Neural progenitor cell (in vitro differentiated cells): ENCODE results near the gene MYLK. TPM values are rescaled to one million over a fixed set of nuclear protein-coding genes. Genes with fewer than 3 reads are reported as not detected.

Source experiments
- DNase-seq: peaks from one replicate; pipeline ENCODE4 v3.0.0-alpha.2; 2016; ENCODE audit warnings: low spot score
- H2AFZ ChIP-seq: fragments of 200-600 bp; sonication (generic); replicated peaks from 2 replicates; pipeline ENCODE4 v1.6.1; 2016; ENCODE audit warnings: antibody characterized with exemption
- H3F3A ChIP-seq: fragments of 200-600 bp; sonication (generic); 2 replicates; pipeline ENCODE4 v1.6.1; 2016; ENCODE audit warnings: antibody characterized with exemption, low read depth
- H3K27ac ChIP-seq: fragments of 200-600 bp; sonication (generic); 2 replicates; pipeline ENCODE4 v1.5.1; 2016; ENCODE audit warnings: mild to moderate bottlenecking
- H3K27me3 ChIP-seq: fragments of 200-600 bp; sonication (generic); 2 replicates; pipeline ENCODE4 v1.6.1; 2016; ENCODE audit warnings: mild to moderate bottlenecking, moderate library complexity
- H3K36me3 ChIP-seq: fragments of 200-600 bp; sonication (generic); 2 replicates; pipeline ENCODE4 v1.5.1; 2016
- H3K4me1 ChIP-seq: fragments of 200-600 bp; sonication (generic); 2 replicates; pipeline ENCODE4 v1.6.1; 2016; ENCODE audit warnings: mixed run types
- H3K4me2 ChIP-seq: fragments of 200-600 bp; sonication (generic); 2 replicates; pipeline ENCODE4 v1.6.1; 2016
- H3K4me3 ChIP-seq: fragments of 200-600 bp; sonication (generic); 2 replicates; pipeline ENCODE4 v1.5.1; 2016
- H3K79me2 ChIP-seq: fragments of 200-600 bp; sonication (generic); 2 replicates; pipeline ENCODE4 v1.6.1; 2016; ENCODE audit warnings: low read depth
- H3K9ac ChIP-seq: fragments of 200-600 bp; sonication (generic); 2 replicates; pipeline ENCODE4 v1.6.1; 2016
- H3K9me3 ChIP-seq: fragments of 200-600 bp; sonication (generic); 2 replicates; pipeline ENCODE4 v1.5.1; 2016; ENCODE audit warnings: low read depth
- H4K20me1 ChIP-seq: fragments of 200-600 bp; sonication (generic); 2 replicates; pipeline ENCODE4 v1.6.1; 2016; ENCODE audit warnings: low read depth
- H3K27ac Mint-ChIP-seq: 3 replicates; pipeline ENCODE4 v1.8.0; 2021; ENCODE audit warnings: mixed read lengths
- H3K27me3 Mint-ChIP-seq: 2 replicates; pipeline ENCODE4 v1.8.0; 2022; ENCODE audit warnings: low read depth, mild to moderate bottlenecking, inconsistent platforms, moderate library complexity, mixed read lengths; ENCODE audit not compliant: insufficient read depth
- H3K36me3 Mint-ChIP-seq: 3 replicates; pipeline ENCODE4 v1.8.0; 2021; ENCODE audit warnings: mixed read lengths
- H3K4me1 Mint-ChIP-seq: 3 replicates; pipeline ENCODE4 v1.8.0; 2021; ENCODE audit warnings: mixed read lengths
- H3K4me3 Mint-ChIP-seq: 3 replicates; pipeline ENCODE4 v1.8.0; 2021; ENCODE audit warnings: mild to moderate bottlenecking, moderate library complexity, mixed read lengths
- H3K9me3 Mint-ChIP-seq: 3 replicates; pipeline ENCODE4 v1.8.0; 2020; ENCODE audit warnings: mixed read lengths
- EZH2 ChIP-seq: fragments of 200-600 bp; sonication (generic); IDR thresholded peaks from 2 replicates; pipeline ENCODE4 v1.6.1; 2017; ENCODE audit warnings: antibody characterized with exemption, mild to moderate bottlenecking, moderate library complexity
- EZH2phosphoT487 ChIP-seq: fragments of 200-600 bp; sonication (generic); IDR thresholded peaks from 2 replicates; pipeline ENCODE4 v1.6.1; 2017; ENCODE audit warnings: antibody characterized with exemption
- total RNA-seq: library from RNA; depleted of rRNA; stranded (reverse); fragments of >200 nt; gene quantifications from 2 replicates; pipeline ENCODE4 v1.2.3, GENCODE V29; 2015; ENCODE audit warnings: low replicate concordance
- TF ChIP-seq, protein P1 (sequence below): fragments of 200-600 bp; sonication (generic); IDR thresholded peaks from 2 replicates; pipeline ENCODE4 v1.5.1; 2017; ENCODE audit warnings: antibody characterized with exemption, mild to moderate bottlenecking

The MYLK gene
- total RNA-seq, 1 donor from 2014 or later = 28.4 TPM

DNA sequence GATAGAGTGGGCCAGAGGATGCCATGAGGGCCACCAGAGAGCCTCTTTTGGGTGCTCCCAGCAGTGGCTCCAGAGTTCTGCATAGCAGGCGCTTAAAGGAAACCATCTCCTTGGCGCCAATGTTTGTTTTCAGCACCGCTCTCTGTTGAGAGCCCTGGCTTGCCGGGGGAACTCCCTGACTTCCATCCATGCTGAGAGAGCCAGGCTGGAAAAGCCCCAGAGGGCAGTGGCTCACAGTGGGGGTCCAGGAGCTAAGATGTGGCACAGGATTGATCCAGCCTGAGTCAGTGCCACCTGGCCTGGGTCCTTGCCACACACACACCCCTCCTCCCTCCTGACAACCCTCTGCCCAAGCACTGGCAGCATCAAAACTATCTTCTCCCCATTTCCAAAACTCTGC, 248.9 kb downstream of the MYLK start:
- H2AFZ ChIP-seq = no peak overlapping the region
- peaks cover 31% of the 10 kb centered on the region for H4K20me1 ChIP-seq
- peaks cover 60% of the 10 kb centered on the region for H3K4me1 Mint-ChIP-seq
- H3K36me3 ChIP-seq = no peaks in the 10 kb centered on the region
- H3K9ac ChIP-seq = no peak overlapping the region
- no peaks in the 10 kb centered on the region for H3K9me3 ChIP-seq
- no peak overlapping the region for H3K4me2 ChIP-seq
- no peaks in the 10 kb centered on the region for H3K79me2 ChIP-seq
- H3K4me3 Mint-ChIP-seq = no peak overlapping the region
- peaks cover 20% of the 10 kb centered on the region for H3F3A ChIP-seq
- no peaks in the 10 kb centered on the region for H3K9me3 Mint-ChIP-seq
- peaks cover 55% of the 10 kb centered on the region for H3K4me1 ChIP-seq
- H3K27me3 Mint-ChIP-seq = peaks cover 3% of the 10 kb centered on the region
- peak; percentile 32 for DNase-seq
- no peak overlapping the region for H3K4me3 ChIP-seq
- no peak overlapping the region for H3K27ac ChIP-seq
- H3K27me3 ChIP-seq = no peaks in the 10 kb centered on the region
- TF ChIP-seq EZH2phosphoT487 = no peak
- TF ChIP-seq EZH2 = no peak
- TF ChIP-seq, protein P1, sequence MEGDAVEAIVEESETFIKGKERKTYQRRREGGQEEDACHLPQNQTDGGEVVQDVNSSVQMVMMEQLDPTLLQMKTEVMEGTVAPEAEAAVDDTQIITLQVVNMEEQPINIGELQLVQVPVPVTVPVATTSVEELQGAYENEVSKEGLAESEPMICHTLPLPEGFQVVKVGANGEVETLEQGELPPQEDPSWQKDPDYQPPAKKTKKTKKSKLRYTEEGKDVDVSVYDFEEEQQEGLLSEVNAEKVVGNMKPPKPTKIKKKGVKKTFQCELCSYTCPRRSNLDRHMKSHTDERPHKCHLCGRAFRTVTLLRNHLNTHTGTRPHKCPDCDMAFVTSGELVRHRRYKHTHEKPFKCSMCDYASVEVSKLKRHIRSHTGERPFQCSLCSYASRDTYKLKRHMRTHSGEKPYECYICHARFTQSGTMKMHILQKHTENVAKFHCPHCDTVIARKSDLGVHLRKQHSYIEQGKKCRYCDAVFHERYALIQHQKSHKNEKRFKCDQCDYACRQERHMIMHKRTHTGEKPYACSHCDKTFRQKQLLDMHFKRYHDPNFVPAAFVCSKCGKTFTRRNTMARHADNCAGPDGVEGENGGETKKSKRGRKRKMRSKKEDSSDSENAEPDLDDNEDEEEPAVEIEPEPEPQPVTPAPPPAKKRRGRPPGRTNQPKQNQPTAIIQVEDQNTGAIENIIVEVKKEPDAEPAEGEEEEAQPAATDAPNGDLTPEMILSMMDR = no peak
- no peak overlapping the region for H3K27ac Mint-ChIP-seq
- H3K36me3 Mint-ChIP-seq = peaks cover 26% of the 10 kb centered on the region

DNA sequence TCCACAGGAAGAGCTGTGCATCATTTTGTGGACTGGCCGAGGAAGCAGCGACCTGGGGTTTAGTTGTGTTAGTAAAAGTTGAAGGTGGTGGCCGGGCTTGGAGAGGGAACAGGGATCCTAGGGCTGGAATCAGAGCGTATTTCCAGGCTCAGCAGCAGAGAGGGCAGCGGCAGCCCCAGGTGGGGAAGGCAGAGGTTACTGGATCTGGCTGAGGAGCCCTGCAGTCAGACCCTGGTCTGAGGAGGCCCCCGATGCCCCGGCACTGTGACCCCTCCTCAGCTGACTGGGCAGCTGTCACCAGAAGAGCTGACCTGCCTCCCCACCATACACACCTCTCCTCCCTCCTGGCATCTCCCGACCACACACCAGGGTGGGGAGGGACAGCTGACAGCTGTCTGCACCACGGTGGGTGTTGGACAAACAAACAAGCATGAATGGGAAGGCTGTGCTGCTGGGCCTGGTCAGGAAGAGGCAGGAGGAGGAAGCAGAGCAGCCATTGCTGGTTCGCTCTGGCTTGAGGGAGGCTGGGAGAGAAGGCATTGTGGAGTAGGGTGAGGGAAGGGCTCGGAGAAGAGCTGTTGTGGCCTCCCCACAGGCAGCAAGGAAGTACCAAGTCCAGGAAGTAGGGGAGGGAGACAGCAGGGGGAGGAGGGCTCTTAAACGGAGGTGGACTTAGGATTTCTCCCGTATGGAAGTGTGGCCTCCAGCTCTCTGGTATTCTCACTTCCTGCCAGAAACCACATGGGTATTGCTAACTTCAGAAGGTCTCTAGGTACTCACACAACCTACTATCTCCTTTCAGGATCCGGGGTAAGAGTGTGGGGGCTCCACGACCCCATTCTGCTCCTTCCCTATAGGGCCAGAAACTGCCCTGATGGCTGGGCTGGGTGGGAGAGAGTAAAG, 249.7 kb downstream of the MYLK start:
- peaks cover 3% of the 10 kb centered on the region for H3K27me3 Mint-ChIP-seq
- Histone ChIP-seq H3K79me2 (no peaks in the 10 kb centered on the region), H3K9me3 (no peaks in the 10 kb centered on the region), H3K4me1 (peaks cover 51% of the 10 kb centered on the region), H3K36me3 (no peaks in the 10 kb centered on the region), H3K9ac (no peak overlapping the region), H4K20me1 (peaks cover 31% of the 10 kb centered on the region), H2AFZ (no peak overlapping the region), H3K4me2 (no peak overlapping the region), H3F3A (peaks cover 20% of the 10 kb centered on the region), H3K27ac (no peak overlapping the region), H3K27me3 (no peaks in the 10 kb centered on the region), H3K4me3 (no peak overlapping the region)
- peaks cover 53% of the 10 kb centered on the region for H3K4me1 Mint-ChIP-seq
- H3K36me3 Mint-ChIP-seq = peaks cover 31% of the 10 kb centered on the region
- no peak for DNase-seq
- TF ChIP-seq, protein P1 = no peak
- TF ChIP-seq EZH2 = no peak
- H3K4me3 Mint-ChIP-seq = no peak overlapping the region
- peak overlapping the region; percentile 81 for H3K27ac Mint-ChIP-seq
- no peaks in the 10 kb centered on the region for H3K9me3 Mint-ChIP-seq

DNA sequence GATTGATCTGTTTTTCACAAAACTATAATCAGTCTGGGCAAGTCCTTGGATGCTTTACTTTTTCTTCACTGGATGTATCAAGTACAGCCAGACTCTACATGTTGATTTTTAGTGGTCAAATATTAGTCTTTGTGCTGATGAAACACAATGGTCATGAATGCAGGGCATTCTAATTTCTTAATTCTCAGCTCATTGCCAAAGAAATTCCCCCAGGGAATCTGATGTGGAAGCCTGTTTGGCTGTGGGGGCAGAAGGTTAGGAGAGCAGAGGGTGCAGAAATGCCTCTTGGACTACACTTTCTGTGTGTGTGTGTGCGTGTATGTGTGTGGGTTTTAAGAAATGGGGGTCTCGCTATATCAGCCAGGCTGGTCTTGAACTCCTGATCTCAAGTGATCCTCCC, 250.6 kb downstream of the MYLK start:
- Histone ChIP-seq H3K4me3 (no peak overlapping the region), H3K9ac (no peak overlapping the region), H3K36me3 (no peaks in the 10 kb centered on the region), H3K4me1 (peaks cover 45% of the 10 kb centered on the region), H3K27ac (no peak overlapping the region), H4K20me1 (peaks cover 31% of the 10 kb centered on the region), H2AFZ (no peak overlapping the region), H3F3A (peaks cover 20% of the 10 kb centered on the region), H3K4me2 (no peak overlapping the region), H3K9me3 (no peaks in the 10 kb centered on the region), H3K79me2 (no peaks in the 10 kb centered on the region), H3K27me3 (no peaks in the 10 kb centered on the region)
- Mint-ChIP-seq H3K4me1 (peaks cover 48% of the 10 kb centered on the region), H3K27me3 (peaks cover 3% of the 10 kb centered on the region), H3K36me3 (peaks cover 33% of the 10 kb centered on the region), H3K4me3 (no peak overlapping the region), H3K9me3 (no peaks in the 10 kb centered on the region), H3K27ac (no peak overlapping the region)
- no peak for DNase-seq
- TF ChIP-seq, protein P1 = no peak
- no peak for TF ChIP-seq EZH2
- no peak for TF ChIP-seq EZH2phosphoT487
